HUES6 (cell line): ENCODE data around the gene RIOX2.

Experiments used
- H3K27ac ChIP-seq: 2 replicates; pipeline ENCODE4 v1.7.0; 2013; ENCODE audit warnings: low read depth, mild to moderate bottlenecking, low read length, inconsistent platforms
- H3K27me3 ChIP-seq: 2 replicates; pipeline ENCODE4 v1.6.1; 2013; ENCODE audit warnings: low read length; ENCODE audit not compliant: control insufficient read depth, insufficient read depth
- H3K36me3 ChIP-seq: 2 replicates; pipeline ENCODE4 v1.6.1; 2013; ENCODE audit warnings: low read length; ENCODE audit not compliant: control insufficient read depth, insufficient read depth
- H3K4me1 ChIP-seq: 2 replicates; pipeline ENCODE4 v1.6.1; 2013; ENCODE audit warnings: low read length; ENCODE audit not compliant: control insufficient read depth, insufficient read depth
- H3K4me3 ChIP-seq: 2 replicates; pipeline ENCODE4 v1.5.1; 2013; ENCODE audit warnings: low read depth, low read length
- H3K9ac ChIP-seq: one replicate; pipeline ENCODE4 v1.6.1; 2013; ENCODE audit warnings: mild to moderate bottlenecking, low read length
- H3K9me3 ChIP-seq: 2 replicates; pipeline ENCODE4 v1.6.1; 2013; ENCODE audit warnings: low read depth, low read length; ENCODE audit not compliant: control insufficient read depth, insufficient read depth

The RIOX2 gene

GRCh38 chr3:97970156-97970555, 2.1 kb downstream of the RIOX2 start:
- Histone ChIP-seq H3K4me1 (peaks cover 9% of the 10 kb centered on the region), H3K36me3 (peaks cover 4% of the 10 kb centered on the region; the same call in 1 of the 2 replicates), H3K27me3 (peaks cover 8% of the 10 kb centered on the region), H3K9me3 (no peaks in the 10 kb centered on the region), H3K4me3 (no peak overlapping the region), H3K27ac (no peak overlapping the region), H3K9ac (no peak overlapping the region)

GRCh38 chr3:97969541-97969940, 2.7 kb downstream of the RIOX2 start:
- Histone ChIP-seq H3K4me3 (no peak overlapping the region), H3K9me3 (no peaks in the 10 kb centered on the region), H3K27ac (no peak overlapping the region), H3K36me3 (peaks cover 4% of the 10 kb centered on the region; the same call in 1 of the 2 replicates), H3K27me3 (peaks cover 8% of the 10 kb centered on the region), H3K4me1 (peaks cover 9% of the 10 kb centered on the region), H3K9ac (no peak overlapping the region)

GRCh38 chr3:97968376-97968775, 3.9 kb downstream of the RIOX2 start:
- H3K36me3 ChIP-seq = peaks cover 4% of the 10 kb centered on the region; the same call in 1 of the 2 replicates
- no peak overlapping the region for H3K4me3 ChIP-seq
- H3K27me3 ChIP-seq = peaks cover 7% of the 10 kb centered on the region
- H3K4me1 ChIP-seq = peaks cover 9% of the 10 kb centered on the region
- no peak overlapping the region for H3K27ac ChIP-seq
- H3K9me3 ChIP-seq = no peaks in the 10 kb centered on the region
- no peak overlapping the region for H3K9ac ChIP-seq

DNA sequence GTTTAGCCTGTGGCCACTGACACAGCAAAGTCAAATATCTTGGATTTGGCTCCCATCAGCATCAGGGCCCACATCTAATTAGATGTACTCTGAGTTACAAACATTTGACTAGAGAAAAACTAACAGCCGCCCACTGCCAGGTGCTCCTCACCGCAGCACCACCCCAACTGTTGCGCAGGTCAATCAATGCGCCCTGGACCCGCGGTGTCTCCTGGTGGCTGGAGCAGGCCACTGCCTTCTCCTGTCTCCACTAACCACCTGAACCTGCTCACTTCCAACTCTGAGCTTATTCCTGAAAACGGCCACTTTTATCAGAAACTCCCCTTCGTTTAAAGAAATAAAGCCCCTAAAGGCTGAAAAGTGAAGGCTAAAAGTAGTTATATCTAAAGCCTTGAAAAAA, 4.3 kb downstream of the RIOX2 start:
- Histone ChIP-seq H3K4me3 (no peak overlapping the region), H3K27ac (no peak overlapping the region), H3K9ac (no peak overlapping the region), H3K4me1 (peaks cover 9% of the 10 kb centered on the region), H3K9me3 (no peaks in the 10 kb centered on the region), H3K27me3 (peaks cover 3% of the 10 kb centered on the region; the same call in 1 of the 2 replicates), H3K36me3 (peaks cover 4% of the 10 kb centered on the region; the same call in 1 of the 2 replicates)

DNA sequence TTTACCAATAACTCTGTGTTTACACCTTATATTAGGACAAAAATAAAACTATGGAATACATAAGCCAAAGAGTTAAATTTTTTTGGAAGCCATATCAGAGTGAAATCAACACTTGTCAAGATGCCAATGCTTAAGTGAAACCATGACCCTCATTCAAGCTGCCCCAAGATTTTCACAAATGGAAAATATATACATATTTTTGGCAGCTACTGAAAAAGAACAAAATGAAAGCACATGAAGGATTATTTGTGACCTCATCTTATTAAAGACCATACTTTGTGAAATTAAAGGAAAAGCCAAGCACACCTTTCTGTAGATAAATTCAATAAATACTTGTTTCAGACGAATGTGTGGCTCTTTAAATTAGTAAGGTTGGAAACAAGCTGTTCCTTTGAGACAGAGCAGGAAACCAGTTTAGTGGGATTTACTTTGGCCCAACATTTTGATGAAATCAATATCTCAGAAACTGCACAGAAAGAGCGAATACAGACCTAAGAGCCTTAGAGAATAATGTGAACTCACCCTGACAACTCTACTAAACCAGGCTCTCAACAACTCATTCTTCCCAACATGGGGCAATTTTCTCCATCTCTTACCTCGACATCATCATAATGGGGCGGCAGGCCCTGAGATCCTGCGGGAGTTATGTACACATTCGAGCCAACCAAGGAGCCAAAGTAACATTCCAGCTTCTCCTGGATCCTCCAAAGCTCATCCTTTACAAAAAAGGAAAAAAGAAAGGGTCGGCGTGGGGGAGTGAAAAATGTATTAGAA, 11.1 kb downstream of the RIOX2 start:
- Histone ChIP-seq H3K27me3 (no peaks in the 10 kb centered on the region), H3K9me3 (no peaks in the 10 kb centered on the region), H3K9ac (no peak overlapping the region), H3K4me3 (no peak overlapping the region), H3K4me1 (no peaks in the 10 kb centered on the region), H3K36me3 (0 out of 2 replicates have a peak, but pooled peaks cover 5% of the 10 kb centered on the region), H3K27ac (no peak overlapping the region)

DNA sequence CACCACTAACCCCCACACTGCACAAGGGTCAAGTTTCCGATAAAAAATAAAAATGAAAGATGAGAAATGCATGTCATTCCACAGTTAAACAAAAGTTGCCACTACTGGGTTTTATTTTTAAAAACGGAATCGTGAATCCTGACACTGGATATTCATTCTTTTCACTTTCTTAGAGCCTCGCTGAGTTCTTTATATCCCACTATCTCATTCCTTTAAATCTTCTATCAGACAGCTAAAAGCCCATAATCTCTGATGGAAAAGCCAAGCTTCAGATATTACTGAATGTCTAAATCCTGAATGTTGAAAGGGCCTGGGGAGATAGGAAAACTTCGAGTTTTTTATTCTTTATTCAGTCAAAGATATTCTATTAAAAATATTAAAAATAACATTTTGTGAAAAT, 11.7 kb downstream of the RIOX2 start:
- Histone ChIP-seq H3K27ac (no peak overlapping the region), H3K9me3 (no peaks in the 10 kb centered on the region), H3K27me3 (no peaks in the 10 kb centered on the region), H3K9ac (no peak overlapping the region), H3K4me1 (no peaks in the 10 kb centered on the region), H3K36me3 (0 out of 2 replicates have a peak, but pooled peaks cover 5% of the 10 kb centered on the region), H3K4me3 (no peak overlapping the region)

- H3K36me3 ChIP-seq = 0 out of 2 replicates have a peak, but pooled peaks cover 5% of the 10 kb centered on the region
- no peak overlapping the region for H3K9ac ChIP-seq
- H3K27ac ChIP-seq = no peak overlapping the region
- H3K4me3 ChIP-seq = no peak overlapping the region
- no peaks in the 10 kb centered on the region for H3K9me3 ChIP-seq
- H3K4me1 ChIP-seq = no peaks in the 10 kb centered on the region
- H3K27me3 ChIP-seq = no peaks in the 10 kb centered on the region
Measured at GRCh38 chr3:97959872-97960271, 12.4 kb downstream of the RIOX2 start.

GRCh38 chr3:97958796-97959195, 13.4 kb downstream of the RIOX2 start:
- H3K4me3 ChIP-seq = no peak overlapping the region
- H3K4me1 ChIP-seq = no peaks in the 10 kb centered on the region
- H3K27me3 ChIP-seq = no peaks in the 10 kb centered on the region
- no peak overlapping the region for H3K27ac ChIP-seq
- H3K9ac ChIP-seq = no peak overlapping the region
- no peaks in the 10 kb centered on the region for H3K9me3 ChIP-seq
- peaks cover 9% of the 10 kb centered on the region; the same call in 1 of the 2 replicates for H3K36me3 ChIP-seq

DNA sequence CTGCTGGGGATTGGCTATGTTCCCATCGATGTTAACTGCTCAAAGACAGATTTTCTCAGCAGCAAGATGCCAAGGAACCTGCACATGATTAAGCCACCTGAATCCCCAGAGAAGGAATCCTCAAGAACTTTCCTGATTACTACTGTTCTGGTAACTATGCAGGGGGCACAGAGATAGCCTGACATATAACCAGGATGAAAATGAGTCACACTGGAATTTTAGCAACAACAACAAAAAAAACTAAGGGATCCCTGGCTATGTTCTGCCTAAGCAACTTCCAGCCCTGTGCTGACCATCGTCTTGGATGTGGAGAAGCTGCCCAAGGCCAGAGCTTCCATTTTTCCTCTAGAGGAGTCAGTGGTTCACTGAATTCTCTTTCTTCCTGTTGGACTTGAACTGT, 13.8 kb downstream of the RIOX2 start:
- Histone ChIP-seq H3K27ac (no peak overlapping the region), H3K9me3 (no peaks in the 10 kb centered on the region), H3K27me3 (no peaks in the 10 kb centered on the region), H3K4me3 (no peak overlapping the region), H3K9ac (no peak overlapping the region), H3K4me1 (no peaks in the 10 kb centered on the region), H3K36me3 (peaks cover 12% of the 10 kb centered on the region; the same call in 1 of the 2 replicates)

DNA sequence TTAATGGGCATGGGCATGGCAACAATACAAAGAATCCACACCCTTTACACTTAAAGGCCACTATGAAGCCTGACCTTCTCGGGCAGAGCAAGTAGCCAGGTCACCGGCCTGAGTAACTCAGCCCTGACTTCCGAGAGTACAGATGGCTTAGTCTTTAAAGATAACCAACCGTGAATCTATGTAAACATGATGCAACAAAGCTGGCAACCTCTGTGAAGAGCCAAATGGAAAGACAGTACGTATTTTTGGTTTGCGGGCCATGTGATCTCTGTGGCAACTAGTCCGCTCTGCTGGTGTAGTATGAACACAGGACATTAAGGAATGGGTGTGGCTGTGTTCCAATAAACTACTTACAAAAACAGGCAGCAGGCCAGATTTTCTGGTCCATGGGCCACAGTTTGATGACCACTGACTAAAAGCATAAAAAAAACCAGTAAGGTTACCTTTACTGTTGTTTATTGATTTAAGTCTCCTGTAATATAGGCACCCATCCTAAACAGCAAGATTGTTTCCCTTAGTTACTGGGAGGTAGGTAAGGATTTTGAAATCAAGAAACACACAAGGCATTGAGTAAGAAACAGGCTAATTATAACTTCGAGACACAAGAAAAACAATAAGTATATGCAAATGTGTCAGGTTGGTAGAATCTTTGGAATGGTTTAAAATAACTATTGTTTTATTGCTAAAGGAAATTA, 14.5 kb downstream of the RIOX2 start:
- peaks cover 15% of the 10 kb centered on the region; the same call in 1 of the 2 replicates for H3K36me3 ChIP-seq
- H3K9me3 ChIP-seq = no peaks in the 10 kb centered on the region
- H3K4me1 ChIP-seq = no peaks in the 10 kb centered on the region
- no peak overlapping the region for H3K27ac ChIP-seq
- H3K27me3 ChIP-seq = no peaks in the 10 kb centered on the region
- no peak overlapping the region for H3K9ac ChIP-seq
- no peak overlapping the region for H3K4me3 ChIP-seq

DNA sequence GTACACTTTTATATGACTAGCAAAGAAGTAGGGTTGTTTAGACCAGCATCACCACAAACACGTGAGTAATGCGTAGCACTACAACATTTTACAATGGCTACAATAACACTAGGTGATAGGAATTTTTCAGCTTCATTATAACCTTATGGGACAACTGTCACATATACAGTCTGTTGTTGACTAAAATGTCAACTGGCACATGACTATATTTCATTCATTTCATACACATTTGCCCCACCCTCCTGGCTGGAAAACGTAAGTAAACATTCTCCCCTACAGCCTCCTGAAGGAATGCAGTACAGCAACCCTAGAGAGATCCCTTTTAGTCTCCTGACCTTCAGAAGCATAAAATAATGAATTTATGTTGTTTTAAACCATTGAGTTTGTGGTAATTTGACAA, 16.2 kb downstream of the RIOX2 start:
- Histone ChIP-seq H3K36me3 (peaks cover 22% of the 10 kb centered on the region), H3K27me3 (no peaks in the 10 kb centered on the region), H3K9me3 (no peaks in the 10 kb centered on the region), H3K27ac (no peak overlapping the region), H3K9ac (no peak overlapping the region), H3K4me3 (no peak overlapping the region), H3K4me1 (no peaks in the 10 kb centered on the region)
